CD14-positive monocyte (primary cell): ENCODE results near the gene NUP93. TPM values are rescaled to one million over a fixed set of nuclear protein-coding genes. Genes with fewer than 3 reads are reported as not detected.

ENCODE experiments used
- DNase-seq, 3 donors: peaks; one replicate each; pipeline ENCODE4 v3.0.0-alpha.2; 2011 to 2022
- H2AFZ ChIP-seq: 2 replicates; pipeline ENCODE4 v1.6.0; 2012; ENCODE audit warnings: mild to moderate bottlenecking, low read depth, low read length, inconsistent platforms; ENCODE audit not compliant: insufficient read depth, poor library complexity, severe bottlenecking
- H3K27ac ChIP-seq, 2 donors: 1 replicate in 1 of 2; 2 replicates in 1 of 2; pipeline ENCODE4 v1.5.1; 2012 to 2013; ENCODE audit warnings: low read length in 2 of 2, control low read depth in 1 of 2, inconsistent platforms in 1 of 2, low read depth in 1 of 2, mild to moderate bottlenecking in 1 of 2
- H3K27me3 ChIP-seq, 2 donors: one replicate each; pipeline versions ENCODE4 v1.6.0 to v1.6.1; 2011 to 2013; ENCODE audit warnings: low read length in 2 of 2; ENCODE audit not compliant: control insufficient read depth in 2 of 2, insufficient read depth in 2 of 2
- H3K36me3 ChIP-seq, 2 donors: replicated peaks in 1 of 2; 1 replicate in 1 of 2; 2 replicates in 1 of 2; pipeline versions ENCODE4 v1.5.1 to v1.6.1; 2012 to 2013; ENCODE audit warnings: low read length in 2 of 2, control low read depth in 1 of 2, inconsistent platforms in 1 of 2, mild to moderate bottlenecking in 1 of 2; ENCODE audit not compliant: insufficient read depth in 2 of 2, control insufficient read depth in 1 of 2
- H3K4me1 ChIP-seq, 2 donors: 1 replicate in 1 of 2; 2 replicates in 1 of 2; pipeline versions ENCODE4 v1.5.1 to v1.6.1; 2012 to 2013; ENCODE audit warnings: low read length in 2 of 2, control low read depth in 1 of 2, inconsistent platforms in 1 of 2, mild to moderate bottlenecking in 1 of 2, moderate library complexity in 1 of 2; ENCODE audit not compliant: insufficient read depth in 2 of 2, control insufficient read depth in 1 of 2
- H3K4me2 ChIP-seq: replicated peaks from 2 replicates; pipeline ENCODE3; 2012; ENCODE audit warnings: low read length, moderate library complexity, mild to moderate bottlenecking; ENCODE audit not compliant: poor library complexity, severe bottlenecking; ENCODE audit errors: extremely low read depth
- H3K4me3 ChIP-seq, 3 experiments: fragments of 200-600 bp in 1 of 3; sonication (generic) in 1 of 3; replicated peaks in 1 of 3; 1 replicate in 2 of 3; 2 replicates in 1 of 3; pipeline ENCODE4 v1.5.1; 2011 to 2013; ENCODE audit warnings: low read length in 3 of 3, mild to moderate bottlenecking in 3 of 3, control low read depth in 2 of 3, low read depth in 2 of 3, inconsistent platforms in 1 of 3, moderate library complexity in 1 of 3
- H3K79me2 ChIP-seq: 2 replicates; pipeline ENCODE4 v1.6.0; 2012; ENCODE audit warnings: mild to moderate bottlenecking, control low read depth, inconsistent platforms, low read length, moderate library complexity; ENCODE audit not compliant: insufficient read depth
- H3K9ac ChIP-seq: 2 replicates; pipeline ENCODE4 v1.6.0; 2017; ENCODE audit warnings: low read length, mild to moderate bottlenecking; ENCODE audit not compliant: insufficient read depth, poor library complexity, severe bottlenecking
- H3K9me3 ChIP-seq, 2 donors: replicated peaks in 1 of 2; 1 replicate in 1 of 2; 2 replicates in 1 of 2; pipeline versions ENCODE4 v1.5.1 to v1.6.1; 2012 to 2013; ENCODE audit warnings: low read length in 2 of 2, control low read depth in 1 of 2; ENCODE audit not compliant: control insufficient read depth in 1 of 2, insufficient read depth in 1 of 2
- H4K20me1 ChIP-seq: 2 replicates; pipeline ENCODE4 v1.6.0; 2012; ENCODE audit warnings: mild to moderate bottlenecking, low read length, control low read depth, moderate library complexity; ENCODE audit not compliant: insufficient read depth
- H3K27ac Mint-ChIP-seq, 7 donors: one replicate each; pipeline ENCODE4 v1.8.0; 2020; ENCODE audit warnings: mild to moderate bottlenecking in 7 of 7, mixed read lengths in 7 of 7, moderate library complexity in 6 of 7, inconsistent platforms in 2 of 7
- H3K27me3 Mint-ChIP-seq, 3 donors: one replicate each; pipeline ENCODE4 v1.8.0; 2021 to 2022; ENCODE audit warnings: low read depth in 3 of 3, mild to moderate bottlenecking in 3 of 3, mixed read lengths in 3 of 3, moderate library complexity in 3 of 3, inconsistent platforms in 1 of 3
- H3K36me3 Mint-ChIP-seq, 2 donors: one replicate each; pipeline ENCODE4 v1.8.0; 2020; ENCODE audit warnings: mixed read lengths in 2 of 2, inconsistent platforms in 1 of 2, mild to moderate bottlenecking in 1 of 2
- H3K4me1 Mint-ChIP-seq: one replicate; pipeline ENCODE4 v1.8.0; 2020; ENCODE audit warnings: mild to moderate bottlenecking, mixed read lengths
- H3K4me3 Mint-ChIP-seq, 2 donors: one replicate each; pipeline ENCODE4 v1.8.0; 2020; ENCODE audit warnings: mild to moderate bottlenecking in 2 of 2, mixed read lengths in 2 of 2, moderate library complexity in 1 of 2
- H3K9me3 Mint-ChIP-seq, 7 donors: one replicate each; pipeline ENCODE4 v1.8.0; 2020 to 2022; ENCODE audit warnings: mixed read lengths in 7 of 7, mild to moderate bottlenecking in 6 of 7, moderate library complexity in 6 of 7, inconsistent platforms in 2 of 7
- CTCF ChIP-seq: fragments of 200-600 bp; IDR thresholded peaks from one replicate; pipeline ENCODE4 v1.8.0; 2022; ENCODE audit warnings: antibody characterized with exemption, mild to moderate bottlenecking
- WGBS: methylation state at CpG from one replicate; pipeline ENCODE4 v1.1.5; 2013; ENCODE audit warnings: missing lambda C conversion rate; ENCODE audit not compliant: insufficient coverage; 5-methylcytosine and 5-hydroxymethylcytosine counted together
- intact Hi-C, 2 donors: fragments of 100-400 bp; cut with micrococcal nuclease; formaldehyde crosslinking; loops; one replicate each; pipeline versions ENCODE4 v1.15.0 to v1.15.1; 2023
- polyA plus RNA-seq, 3 donors: library from polyadenylated mRNA; depleted of rRNA in 1 of 3; unstranded in 2 of 3; stranded (reverse) in 1 of 3; fragments of 300-500 nt in 2 of 3; fragments of >200 nt in 1 of 3; fragmentation: Illumina TruSeq in 2 of 3; gene quantifications; 1 replicate in 2 of 3; 2 replicates in 1 of 3; pipeline ENCODE4 v1.2.3, GENCODE V29; 2012 to 2021

The NUP93 gene
- polyA plus RNA-seq, 3 donors, result 46.6 to 77.7 (median 59.4) TPM

GRCh38 chr16:56889206-56889605 lies 159.3 kb downstream of the NUP93 start:
- H3K27ac ChIP-seq, result no peak overlapping the region
- TF ChIP-seq CTCF, result no peak
- H3K9ac ChIP-seq, result no peak overlapping the region
- Mint-ChIP-seq H3K27ac (peak overlapping the region in 1 of 7 donors; percentile 30), H3K4me3 (no peak overlapping the region), H3K36me3 (no peaks in the 10 kb centered on the region), H3K9me3 (no peaks in the 10 kb centered on the region), H3K4me1 (peaks cover 9% of the 10 kb centered on the region), H3K27me3 (peaks cover 9 to 18% (median 13%) of the 10 kb centered on the region in 3 donors)
- H3K79me2 ChIP-seq, result no peaks in the 10 kb centered on the region
- no peaks in the 10 kb centered on the region for H3K36me3 ChIP-seq
- no peaks in the 10 kb centered on the region for H3K9me3 ChIP-seq
- H3K27me3 ChIP-seq, result no peaks in the 10 kb centered on the region
- no peaks in the 10 kb centered on the region for H4K20me1 ChIP-seq
- DNase-seq, result no peak
- no CpG with 5 or more reads among the region's 5 CpGs for WGBS
- H3K4me3 ChIP-seq, result no peak overlapping the region
- peaks cover 7 to 10% of the 10 kb centered on the region in 2 donors for H3K4me1 ChIP-seq
- intact Hi-C loops, result no loop called here
- H3K4me2 ChIP-seq, result no peak overlapping the region
- no peak overlapping the region for H2AFZ ChIP-seq

GRCh38 chr16:56891685-56892084 lies 161.8 kb downstream of the NUP93 start:
- H3K27ac Mint-ChIP-seq, result peak overlapping the region in 2 of 7 donors; percentile 32 to 62
- H3K27me3 ChIP-seq, result no peaks in the 10 kb centered on the region
- no peaks in the 10 kb centered on the region for H3K9me3 ChIP-seq
- H3K4me3 Mint-ChIP-seq, result no peak overlapping the region
- 84% methylated on average over 7 of the region's 11 CpGs for WGBS
- intact Hi-C loops, result no loop called here
- no peak for DNase-seq
- TF ChIP-seq CTCF, result no peak
- no peak overlapping the region for H3K27ac ChIP-seq
- H3K36me3 Mint-ChIP-seq, result no peaks in the 10 kb centered on the region
- H2AFZ ChIP-seq, result no peak overlapping the region
- no peak overlapping the region for H3K4me3 ChIP-seq
- no peak overlapping the region for H3K9ac ChIP-seq
- H3K9me3 Mint-ChIP-seq, result no peaks in the 10 kb centered on the region
- H3K4me2 ChIP-seq, result no peak overlapping the region
- no peaks in the 10 kb centered on the region for H4K20me1 ChIP-seq
- peaks cover 11 to 15% (median 12%) of the 10 kb centered on the region in 3 donors for H3K27me3 Mint-ChIP-seq
- no peaks in the 10 kb centered on the region for H3K79me2 ChIP-seq
- peaks cover 9% of the 10 kb centered on the region for H3K4me1 Mint-ChIP-seq
- H3K4me1 ChIP-seq, result peaks cover 7 to 10% of the 10 kb centered on the region in 2 donors
- H3K36me3 ChIP-seq, result no peaks in the 10 kb centered on the region
